NCI-H524 (cell line): ENCODE data around the gene GORASP1.

Experiments
- DNase-seq, 2 experiments: peaks; one replicate each; lab custom pipeline; 2025; lab: John Stamatoyannopoulos, UW

GORASP1 gene

GRCh38 chr3:39107388-39108199 lies at the start of gene GORASP1, which contains the start of gene TTC21A:
Gene GORASP1, minus strand, starts transcription at chr3:39107627. Its CDS starts 86 bp downstream, at chr3:39107541.
Gene TTC21A, plus strand, starts transcription at chr3:39107680. Its CDS starts 158 bp downstream, at chr3:39107838.
- peak; percentile 66 to 80 for DNase-seq

GRCh38 chr3:39156421-39156820 lies 49.0 kb upstream of the GORASP1 start:
- no peak for DNase-seq

- DNase-seq, result no peak
These were observed 47.0 kb upstream of the GORASP1 start for GRCh38 chr3:39154280-39155021.

GRCh38 chr3:39153977-39154279 lies 46.5 kb upstream of the GORASP1 start:
- DNase-seq, result no peak

- DNase-seq, result peak in 1 of 2 experiments; percentile 33
These were observed 43.6 kb upstream of the GORASP1 start for GRCh38 chr3:39150803-39151631.

DNA sequence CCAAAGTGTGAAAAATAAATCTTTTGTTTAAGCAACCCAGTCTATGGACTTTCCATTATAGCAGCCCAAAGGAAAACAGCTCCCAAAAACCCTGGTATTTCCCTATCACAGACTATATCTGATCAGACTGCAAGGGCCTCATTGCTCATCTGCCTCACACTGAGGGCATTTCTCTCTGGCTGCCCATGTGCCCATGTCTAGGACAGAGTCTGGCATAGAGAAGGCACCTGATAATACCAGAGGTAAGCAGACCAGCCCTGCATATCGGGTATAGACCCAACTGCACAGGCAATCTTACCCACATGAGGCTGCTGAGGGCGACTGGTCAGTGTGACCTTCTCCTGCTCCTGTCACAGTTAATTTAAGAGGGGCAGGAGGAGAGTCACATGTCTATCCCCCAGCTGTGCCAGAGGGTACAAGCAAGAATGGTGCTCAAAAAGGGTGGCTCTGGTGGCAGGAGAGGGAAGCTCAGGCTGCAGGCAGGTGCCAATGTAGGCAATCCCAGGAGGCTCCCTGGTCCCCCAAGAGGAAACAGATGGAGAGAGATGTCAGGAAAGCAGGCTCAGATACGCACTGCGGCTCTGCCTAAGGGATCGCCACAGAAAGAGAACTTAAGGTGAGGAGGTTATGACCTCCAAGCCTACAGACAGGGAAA lies 42.8 kb upstream of the GORASP1 start:
- peak; percentile 70 to 82 for DNase-seq

GRCh38 chr3:39149498-39150147 lies 42.2 kb upstream of the GORASP1 start:
- DNase-seq, result no peak

GRCh38 chr3:39149059-39149455 lies 41.6 kb upstream of the GORASP1 start:
- DNase-seq, result no peak

DNA sequence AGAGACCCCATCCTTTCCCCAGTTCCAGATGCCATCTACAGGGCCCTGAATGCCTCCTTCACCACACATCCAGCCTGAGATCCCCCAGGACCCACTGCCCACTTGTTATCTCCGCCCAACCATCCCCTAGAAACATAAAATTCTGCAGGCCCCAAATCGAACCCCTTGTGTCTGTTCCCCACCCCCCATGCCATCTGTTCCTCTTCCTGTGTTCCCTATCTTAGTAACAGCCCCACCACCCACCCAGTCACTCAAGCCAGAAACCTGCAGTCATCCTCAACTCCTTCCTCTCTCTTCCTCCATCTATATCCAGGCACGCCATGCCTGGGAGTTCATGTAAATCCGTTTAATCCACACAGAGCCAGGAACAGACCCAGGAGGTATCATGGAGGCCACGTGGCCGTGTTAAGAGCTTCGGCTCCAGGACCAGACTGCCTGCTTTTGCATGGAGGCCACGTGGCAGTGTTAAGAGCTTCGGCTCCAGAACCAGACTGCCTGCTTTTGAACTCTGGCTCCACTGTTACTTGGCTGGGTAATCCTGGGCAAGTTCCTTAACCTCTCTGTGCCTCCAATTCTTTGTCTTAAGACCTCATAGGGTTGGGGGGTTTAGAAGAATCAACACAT lies 41.1 kb upstream of the GORASP1 start:
- DNase-seq, result peak; percentile 92 to 93

DNA sequence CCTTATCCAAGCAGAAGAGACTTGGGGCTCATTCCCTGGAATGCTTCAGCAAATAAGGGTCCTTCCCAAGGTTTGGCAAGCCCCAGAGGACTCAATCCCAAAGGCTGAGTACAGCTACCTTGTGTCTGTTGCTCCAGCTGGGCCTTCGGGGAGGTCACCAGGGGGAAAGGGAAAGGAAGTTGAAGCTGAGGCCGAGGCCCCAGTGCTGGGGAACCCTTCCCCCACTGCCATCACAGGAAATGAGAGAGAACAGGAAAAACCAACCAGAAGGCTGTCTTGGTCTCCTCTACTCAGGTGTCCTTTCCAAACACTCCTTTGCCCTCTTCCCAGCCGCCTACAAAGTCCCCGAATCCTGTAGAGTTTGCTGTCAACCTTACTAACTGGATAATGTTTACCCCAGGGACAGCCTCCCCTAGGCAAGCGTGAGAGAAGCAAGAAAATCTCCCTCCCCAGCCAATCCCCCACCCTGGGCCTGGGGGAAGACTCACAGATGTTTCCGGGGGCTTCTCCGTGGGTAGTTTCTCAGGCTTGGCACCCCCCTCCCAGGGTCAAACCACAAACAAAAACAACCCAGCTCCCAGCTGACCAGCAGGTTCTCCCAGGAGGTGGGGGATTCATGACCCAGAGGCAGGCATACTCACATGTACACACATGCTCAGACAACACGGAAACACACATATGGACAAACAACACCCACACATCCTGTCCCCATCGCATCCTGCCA lies 40.4 kb upstream of the GORASP1 start:
- DNase-seq, result peak in 1 of 2 experiments; percentile 58

DNA sequence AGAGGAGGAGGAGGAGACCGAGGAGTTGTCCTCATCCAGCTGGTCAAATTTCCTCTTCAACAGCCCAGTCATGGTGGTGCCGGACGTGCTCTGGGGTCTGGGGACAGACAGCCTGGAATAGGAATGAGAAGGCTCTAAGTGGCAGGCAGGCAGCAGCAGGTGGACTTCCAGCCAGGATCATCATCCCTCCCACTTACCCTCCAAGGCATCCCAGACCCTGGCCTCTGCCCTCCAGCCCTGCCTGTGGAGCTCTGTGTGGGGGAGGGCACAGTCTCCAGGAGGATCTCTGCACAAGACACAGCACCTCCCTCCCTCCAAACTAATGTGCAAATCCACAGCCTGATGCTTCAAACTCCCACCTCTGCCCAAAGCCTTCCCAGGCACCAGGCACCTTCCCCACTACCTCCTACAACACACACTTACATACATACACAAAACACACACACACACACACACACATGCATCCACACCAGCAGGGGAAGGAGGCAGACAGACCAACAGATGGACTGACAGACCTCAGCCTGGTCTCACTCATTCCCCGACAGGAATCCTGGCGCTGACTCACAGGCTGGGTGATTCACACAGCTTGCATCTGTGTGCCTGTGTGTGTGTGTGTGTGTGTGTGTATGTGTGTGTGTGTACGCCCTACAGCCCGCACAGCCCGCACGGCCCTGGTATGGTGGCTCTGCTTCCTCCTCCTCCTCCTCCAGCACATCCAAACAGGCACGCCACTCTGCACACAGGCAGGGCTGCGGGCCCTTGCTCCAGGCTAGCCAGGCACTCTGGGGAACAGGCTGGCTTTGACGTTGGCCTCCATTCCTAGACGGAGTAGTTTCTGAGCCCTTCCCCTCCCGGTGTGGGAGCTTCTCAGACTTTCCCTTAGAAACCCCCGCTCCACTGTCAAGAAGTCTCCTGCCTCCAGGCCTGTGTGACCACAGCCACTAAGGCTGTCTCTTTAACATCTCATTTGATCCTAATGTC lies 39.5 kb upstream of the GORASP1 start:
- peak; percentile 48 to 71 for DNase-seq

- peak in 1 of 2 experiments; percentile 5 for DNase-seq
These were observed 38.7 kb upstream of the GORASP1 start for GRCh38 chr3:39146083-39146501.

- no peak for DNase-seq
These were observed 37.4 kb upstream of the GORASP1 start for GRCh38 chr3:39144748-39145380.

GRCh38 chr3:39144095-39144747 lies 36.8 kb upstream of the GORASP1 start:
- no peak for DNase-seq

DNA sequence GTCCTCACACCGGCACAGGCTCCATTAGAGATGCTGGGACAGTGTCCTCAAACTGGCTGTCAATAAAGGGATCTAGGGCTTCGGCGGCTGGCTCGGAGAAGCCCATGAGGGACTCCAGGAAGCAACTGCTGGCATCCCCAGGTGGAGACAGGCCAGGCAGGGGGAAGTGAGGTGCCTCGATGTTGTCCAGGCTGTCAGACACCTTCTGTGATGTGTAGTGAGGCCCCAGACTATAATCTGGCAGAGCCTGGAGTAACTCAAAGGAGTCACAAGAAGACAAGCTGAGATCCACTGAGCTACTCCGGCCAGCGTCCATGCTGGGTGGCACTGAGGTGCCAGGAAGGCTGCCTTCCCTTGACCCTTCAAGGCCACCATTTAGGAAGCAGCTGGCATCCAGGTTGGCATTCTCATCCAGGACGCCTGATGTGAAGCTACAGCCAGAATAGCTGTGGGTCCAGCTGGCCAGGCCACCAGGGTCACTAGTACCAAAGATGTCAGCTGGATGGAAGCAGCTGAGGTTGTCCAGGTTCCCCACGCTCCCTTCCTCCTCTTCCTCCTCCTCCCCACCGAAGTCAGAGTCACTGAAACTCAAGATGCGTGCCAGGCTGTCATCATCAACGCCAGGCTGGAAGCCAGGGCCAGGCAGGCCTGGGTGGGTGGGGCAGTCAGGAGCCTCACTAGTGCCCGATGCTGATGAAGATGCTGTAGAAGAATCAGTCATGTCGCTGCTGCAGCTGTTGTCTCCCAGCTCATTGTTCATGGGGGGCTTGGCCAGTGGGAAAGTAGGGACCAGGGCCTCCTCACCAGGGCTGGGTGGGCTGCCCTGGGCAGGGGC lies 35.8 kb upstream of the GORASP1 start:
- no peak for DNase-seq

GRCh38 chr3:39142067-39142466 lies 34.6 kb upstream of the GORASP1 start:
- peak in 1 of 2 experiments; percentile 30 for DNase-seq
